Naive thymus-derived CD4-positive, alpha-beta T cell (primary cell): ENCODE data around the gene GADD45B. TPM values are rescaled to one million over a fixed set of nuclear protein-coding genes. Genes with fewer than 3 reads are reported as not detected.
A peak's percentile ranks its signal among the peaks of the same experiment; 100 is the strongest.

ENCODE experiments used
- ATAC-seq: fragments of 150-1000 bp; cut with Tn5 transposase; 2 replicates; pipeline ENCODE4 v1.10.0; 2021; ENCODE audit warnings: mild to moderate bottlenecking, moderate library complexity
- CTCF ChIA-PET: fragments of 350-600 bp; sonication (Branson Sonifier 250); formaldehyde crosslinking; loops from one replicate; lab custom pipeline; 2021; ENCODE audit warnings: antibody characterized with exemption; lab: Charles Lee
- POLR2A ChIA-PET: fragments of 350-600 bp; sonication (Branson Sonifier 250); formaldehyde crosslinking; loops from one replicate; lab custom pipeline; 2021; ENCODE audit warnings: antibody characterized with exemption, inconsistent platforms; lab: Charles Lee
- DNase-seq, 9 donors: peaks; one replicate each; pipeline versions ENCODE4 v3.0.0 to v3.0.0-alpha.2; 2020 to 2022; ENCODE audit warnings: mixed read lengths in 1 of 9
- H3K27ac ChIP-seq: one replicate; pipeline ENCODE4 v1.7.0; 2013; ENCODE audit warnings: mild to moderate bottlenecking, low read depth, low read length, moderate library complexity
- H3K27me3 ChIP-seq, 2 donors: one replicate each; pipeline ENCODE4 v1.7.0; 2013; ENCODE audit warnings: low read length in 2 of 2, mild to moderate bottlenecking in 2 of 2, moderate library complexity in 2 of 2; ENCODE audit not compliant: control insufficient read depth in 2 of 2, insufficient read depth in 2 of 2
- H3K36me3 ChIP-seq, 3 experiments: 1 replicate in 2 of 3; 2 replicates in 1 of 3; pipeline ENCODE4 v1.7.0; 2013; ENCODE audit warnings: low read length in 3 of 3, mild to moderate bottlenecking in 3 of 3, moderate library complexity in 1 of 3; ENCODE audit not compliant: insufficient read depth in 3 of 3, control insufficient read depth in 2 of 3
- H3K4me1 ChIP-seq, 2 donors: one replicate each; pipeline ENCODE4 v1.7.0; 2013; ENCODE audit warnings: low read length in 2 of 2, mild to moderate bottlenecking in 2 of 2, moderate library complexity in 1 of 2; ENCODE audit not compliant: control insufficient read depth in 2 of 2, insufficient read depth in 2 of 2
- H3K4me3 ChIP-seq: 2 replicates; pipeline ENCODE4 v1.7.0; 2013; ENCODE audit warnings: mild to moderate bottlenecking, low read length
- H3K9me3 ChIP-seq, 3 experiments: 1 replicate in 2 of 3; 2 replicates in 1 of 3; pipeline ENCODE4 v1.7.0; 2013; ENCODE audit warnings: low read length in 3 of 3; ENCODE audit not compliant: control insufficient read depth in 2 of 3
- H3K27ac Mint-ChIP-seq, 9 donors: one replicate each; pipeline ENCODE4 v1.8.0; 2020 to 2022; ENCODE audit warnings: mixed read lengths in 9 of 9, mild to moderate bottlenecking in 8 of 9, moderate library complexity in 5 of 9, inconsistent platforms in 2 of 9
- H3K27me3 Mint-ChIP-seq, 5 donors: one replicate each; pipeline ENCODE4 v1.8.0; 2021 to 2022; ENCODE audit warnings: mixed read lengths in 5 of 5, mild to moderate bottlenecking in 1 of 5
- H3K36me3 Mint-ChIP-seq, 5 donors: one replicate each; pipeline ENCODE4 v1.8.0; 2020 to 2022; ENCODE audit warnings: mixed read lengths in 5 of 5, mild to moderate bottlenecking in 3 of 5, inconsistent platforms in 1 of 5
- H3K4me1 Mint-ChIP-seq, 7 donors: one replicate each; pipeline ENCODE4 v1.8.0; 2020 to 2022; ENCODE audit warnings: mixed read lengths in 7 of 7, mild to moderate bottlenecking in 3 of 7, inconsistent platforms in 1 of 7
- H3K4me3 Mint-ChIP-seq, 10 donors: one replicate each; pipeline ENCODE4 v1.8.0; 2020 to 2022; ENCODE audit warnings: mild to moderate bottlenecking in 10 of 10, mixed read lengths in 10 of 10, moderate library complexity in 6 of 10, inconsistent platforms in 2 of 10
- H3K9me3 Mint-ChIP-seq, 11 donors: one replicate each; pipeline ENCODE4 v1.8.0; 2020 to 2022; ENCODE audit warnings: mixed read lengths in 11 of 11, mild to moderate bottlenecking in 4 of 11, inconsistent platforms in 1 of 11, moderate library complexity in 1 of 11
- intact Hi-C, 2 donors: fragments of 100-400 bp; cut with micrococcal nuclease; formaldehyde crosslinking; loops; one replicate each; pipeline ENCODE4 v1.15.1; 2023
- polyA plus RNA-seq, 2 donors: library from polyadenylated mRNA; unstranded; fragments of 300-500 nt; fragmentation: Illumina TruSeq; gene quantifications; one replicate each; pipeline ENCODE4 v1.2.3, GENCODE V29; 2021
- total RNA-seq, 6 experiments: library from RNA in 5 of 6; stranded (reverse) in 5 of 6; gene quantifications; 1 replicate in 5 of 6; 2 replicates in 1 of 6; pipeline ENCODE4 v1.2.3 and lab custom pipeline; 2021 to 2026

GADD45B gene
- total and polyA plus RNA-seq, 7 experiments from 2014 or later: 30.1 to 157 (median 82.8) TPM

GRCh38 chr19:2441096-2441752 is 34.7 kb upstream of the GADD45B start:
- H3K27me3 ChIP-seq: no peaks in the 10 kb centered on the region
- H3K4me1 ChIP-seq: no peaks in the 10 kb centered on the region
- Mint-ChIP-seq H3K4me3 (no peak overlapping the region), H3K9me3 (no peaks in the 10 kb centered on the region), H3K4me1 (peaks cover 0 to 9% (median under 1%) of the 10 kb centered on the region in 7 donors), H3K36me3 (peaks cover 0 to 11% (median 4%) of the 10 kb centered on the region in 5 donors), H3K27me3 (no peaks in the 10 kb centered on the region), H3K27ac (no peak overlapping the region)
- H3K9me3 ChIP-seq: no peaks in the 10 kb centered on the region
- no peak overlapping the region for H3K27ac ChIP-seq
- no peak overlapping the region for H3K4me3 ChIP-seq
- intact Hi-C loops: no loop called here
- CTCF ChIA-PET: no interaction called here
- POLR2A ChIA-PET: no interaction called here
- DNase-seq (no peak), ATAC-seq (no peak)
- H3K36me3 ChIP-seq: peaks cover 0 to 53% (median 0%) of the 10 kb centered on the region in 3 experiments

- Histone ChIP-seq H3K4me1 (no peaks in the 10 kb centered on the region), H3K36me3 (peaks cover 0 to 38% (median 0%) of the 10 kb centered on the region in 3 experiments), H3K9me3 (no peaks in the 10 kb centered on the region), H3K27me3 (no peaks in the 10 kb centered on the region), H3K4me3 (no peak overlapping the region), H3K27ac (no peak overlapping the region)
- DNase-seq: no peak
- CTCF ChIA-PET: no interaction called here
- H3K27ac Mint-ChIP-seq: peak overlapping the region in 1 of 9 donors; percentile 66
- POLR2A ChIA-PET: interaction anchor here (0.6 kb wide), 1 partner anchor 15 kb away, joined by 4 read pairs; no protein-coding TSS in a partner anchor
- peaks cover 5 to 19% (median 14%) of the 10 kb centered on the region in 7 donors for H3K4me1 Mint-ChIP-seq
- intact Hi-C loops: no loop called here
- peaks cover 0 to 8% (median 4%) of the 10 kb centered on the region in 5 donors for H3K36me3 Mint-ChIP-seq
- H3K9me3 Mint-ChIP-seq: no peaks in the 10 kb centered on the region
- H3K27me3 Mint-ChIP-seq: no peaks in the 10 kb centered on the region
- H3K4me3 Mint-ChIP-seq: no peak overlapping the region
- ATAC-seq: no peak
Measured at GRCh38 chr19:2443116-2443784, 32.7 kb upstream of the GADD45B start.

- no peak overlapping the region for H3K4me3 Mint-ChIP-seq
- Histone ChIP-seq H3K4me1 (no peaks in the 10 kb centered on the region), H3K36me3 (peaks cover 0 to 34% (median 0%) of the 10 kb centered on the region in 3 experiments), H3K27ac (no peak overlapping the region), H3K27me3 (no peaks in the 10 kb centered on the region), H3K4me3 (no peak overlapping the region), H3K9me3 (no peaks in the 10 kb centered on the region)
- DNase-seq (no peak), ATAC-seq (no peak)
- ChIA-PET POLR2A (no interaction called here), CTCF (no interaction called here)
- peaks cover 5 to 20% (median 14%) of the 10 kb centered on the region in 7 donors for H3K4me1 Mint-ChIP-seq
- no peaks in the 10 kb centered on the region for H3K27me3 Mint-ChIP-seq
- H3K36me3 Mint-ChIP-seq: peaks cover 0 to 8% (median 4%) of the 10 kb centered on the region in 5 donors
- no peaks in the 10 kb centered on the region for H3K9me3 Mint-ChIP-seq
- intact Hi-C loops: no loop called here
- H3K27ac Mint-ChIP-seq: peak overlapping the region in 1 of 9 donors; percentile 66
Measured at GRCh38 chr19:2443785-2444182, 32.1 kb upstream of the GADD45B start.

- H3K27ac ChIP-seq: no peak overlapping the region
- peak overlapping the region in 1 of 10 donors; percentile 19 for H3K4me3 Mint-ChIP-seq
- peaks cover 0 to 34% (median 0%) of the 10 kb centered on the region in 3 experiments for H3K36me3 ChIP-seq
- no peaks in the 10 kb centered on the region for H3K27me3 Mint-ChIP-seq
- ChIA-PET POLR2A (no interaction called here), CTCF (no interaction called here)
- H3K27ac Mint-ChIP-seq: no peak overlapping the region
- H3K4me1 ChIP-seq: no peaks in the 10 kb centered on the region
- no peak for DNase-seq
- no peaks in the 10 kb centered on the region for H3K9me3 ChIP-seq
- no peaks in the 10 kb centered on the region for H3K27me3 ChIP-seq
- H3K4me1 Mint-ChIP-seq: peaks cover 5 to 20% (median 14%) of the 10 kb centered on the region in 7 donors
- no peak for ATAC-seq
- intact Hi-C loops: no loop called here
- H3K9me3 Mint-ChIP-seq: no peaks in the 10 kb centered on the region
- H3K36me3 Mint-ChIP-seq: peaks cover 0 to 9% (median 4%) of the 10 kb centered on the region in 5 donors
- H3K4me3 ChIP-seq: no peak overlapping the region
Measured at GRCh38 chr19:2444251-2445002, 31.5 kb upstream of the GADD45B start.

- DNase-seq (peak in 7 of 9 donors; percentile 21 to 60 (median 40)), ATAC-seq (peak; percentile 74)
- H3K27me3 Mint-ChIP-seq: no peaks in the 10 kb centered on the region
- Histone ChIP-seq H3K4me1 (no peaks in the 10 kb centered on the region), H3K27ac (peak overlapping the region; percentile 29), H3K27me3 (no peaks in the 10 kb centered on the region), H3K9me3 (no peaks in the 10 kb centered on the region), H3K4me3 (peak overlapping the region; percentile 29), H3K36me3 (peaks cover 0 to 30% (median 0%) of the 10 kb centered on the region in 3 experiments)
- H3K4me1 Mint-ChIP-seq: peaks cover 5 to 20% (median 13%) of the 10 kb centered on the region in 7 donors
- H3K4me3 Mint-ChIP-seq: peak overlapping the region; percentile 70 to 87 (median 80)
- intact Hi-C loops: loop anchor here in 1 of 2 donors (1.0 kb wide), 1 partner anchor 210 kb away; the partner anchor contains the start of genes PLEKHJ1 and SF3A2
- H3K9me3 Mint-ChIP-seq: no peaks in the 10 kb centered on the region
- peak overlapping the region; percentile 29 to 91 (median 76) for H3K27ac Mint-ChIP-seq
- ChIA-PET POLR2A (interaction anchor here (1.2 to 1.7 kb wide), 2 partner anchors 10 to 19 kb away, joined by 4 to 5 read pairs; partner anchors contain the start of genes LMNB2 and TIMM13), CTCF (interaction anchor here (1.3 kb wide), 1 partner anchor 174 kb away, joined by 3 read pairs; no protein-coding TSS in a partner anchor)
- peaks cover 0 to 8% (median 0%) of the 10 kb centered on the region in 5 donors for H3K36me3 Mint-ChIP-seq
Measured at GRCh38 chr19:2446381-2446780, 29.5 kb upstream of the GADD45B start.

- Histone ChIP-seq H3K4me3 (no peak overlapping the region), H3K36me3 (peaks cover 0 to 5% (median 0%) of the 10 kb centered on the region in 3 experiments), H3K4me1 (no peaks in the 10 kb centered on the region), H3K27me3 (no peaks in the 10 kb centered on the region), H3K27ac (no peak overlapping the region), H3K9me3 (no peaks in the 10 kb centered on the region)
- Mint-ChIP-seq H3K27me3 (no peaks in the 10 kb centered on the region), H3K36me3 (peaks cover 0 to 5% (median 0%) of the 10 kb centered on the region in 5 donors), H3K4me1 (peaks cover 5 to 17% (median 14%) of the 10 kb centered on the region in 7 donors), H3K9me3 (no peaks in the 10 kb centered on the region), H3K27ac (no peak overlapping the region), H3K4me3 (peak overlapping the region in 1 of 10 donors; percentile 1)
- intact Hi-C loops: no loop called here
- CTCF ChIA-PET: no interaction called here
- POLR2A ChIA-PET: interaction anchor here (0.6 kb wide), 1 partner anchor 133 kb away, joined by 3 read pairs; no protein-coding TSS in a partner anchor
- no peak for DNase-seq
- no peak for ATAC-seq
Measured at GRCh38 chr19:2449019-2449418, 26.9 kb upstream of the GADD45B start.
